Endothelial cell of umbilical vein (primary cell): Measurements from ENCODE around the gene DHDH.

Source experiments
- CTCF ChIP-seq, 2 donors: IDR thresholded peaks; 1 replicate in 1 of 2; 2 replicates in 1 of 2; pipeline ENCODE4 v1.5.1; 2011; ENCODE audit warnings: low read length in 2 of 2, mild to moderate bottlenecking in 2 of 2, moderate library complexity in 2 of 2, control low read depth in 1 of 2, inconsistent platforms in 1 of 2, low read depth in 1 of 2; ENCODE audit not compliant: insufficient read depth in 1 of 2; ENCODE audit errors: extremely low read depth in 1 of 2
- POLR2A ChIP-seq: IDR thresholded peaks from 2 replicates; pipeline ENCODE4 v1.6.1; 2012; ENCODE audit warnings: low read depth, mild to moderate bottlenecking, control low read depth, low read length
- POLR2AphosphoS5 ChIP-seq: IDR thresholded peaks from 2 replicates; pipeline ENCODE4 v1.6.1; 2012; ENCODE audit warnings: low read depth, mild to moderate bottlenecking, control low read depth, low read length, moderate library complexity; ENCODE audit not compliant: insufficient read depth

GRCh38 chr19:48945415-48945814, 11.9 kb downstream of the DHDH start:
- no peak for TF ChIP-seq POLR2A
- no peak for TF ChIP-seq CTCF (IDR thresholded peaks at IDR 0.05; ENCODE audit: extremely low read depth in 1 of 2, insufficient read depth in 1 of 2, low read depth in 1 of 2, low read length in 2 of 2)
- TF ChIP-seq POLR2AphosphoS5, result no peak
